DLD1 (cell line): Measurements from ENCODE around the gene ZNF350.
"Not testable (repeated sequence)": the region's sequence is repeated elsewhere in the genome, so short reads cannot be mapped to it uniquely, and the experiment has no call there.

Experiments
- in situ Hi-C: cut with HindIII; loops from 2 replicates; pipeline ENCODE4 v1.10.0; 2017; ENCODE audit warnings: low sequenced_read_pairs

Gene ZNF350

GRCh38 chr19:51975787-51976186, 10.9 kb downstream of the ZNF350 start:
- in situ Hi-C loops = not testable (repeated sequence)

DNA sequence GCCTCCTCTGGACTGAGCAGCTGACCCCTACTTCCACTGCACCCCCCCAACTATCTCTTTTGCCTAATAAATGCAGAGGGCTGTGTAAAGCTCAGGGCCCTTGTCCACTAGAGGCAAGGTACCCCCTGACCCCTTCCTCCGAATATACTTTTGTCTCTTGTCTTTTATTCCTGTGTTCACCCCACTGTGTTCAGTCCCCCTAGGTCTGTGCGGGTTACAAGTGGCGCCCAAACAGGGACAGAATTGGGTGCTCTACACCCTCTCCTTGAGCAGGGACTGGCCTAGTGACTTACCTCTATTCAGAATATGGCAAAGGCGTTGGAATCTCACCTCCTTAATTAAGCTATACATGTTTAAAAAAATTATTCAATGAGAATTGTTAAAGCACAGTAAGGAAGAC, 15.0 kb downstream of the ZNF350 start:
- in situ Hi-C loops = no loop called here

GRCh38 chr19:51970718-51971117, 15.9 kb downstream of the ZNF350 start:
- in situ Hi-C loops = no loop called here

GRCh38 chr19:51965583-51965982, 21.1 kb downstream of the ZNF350 start:
- in situ Hi-C loops = no loop called here

DNA sequence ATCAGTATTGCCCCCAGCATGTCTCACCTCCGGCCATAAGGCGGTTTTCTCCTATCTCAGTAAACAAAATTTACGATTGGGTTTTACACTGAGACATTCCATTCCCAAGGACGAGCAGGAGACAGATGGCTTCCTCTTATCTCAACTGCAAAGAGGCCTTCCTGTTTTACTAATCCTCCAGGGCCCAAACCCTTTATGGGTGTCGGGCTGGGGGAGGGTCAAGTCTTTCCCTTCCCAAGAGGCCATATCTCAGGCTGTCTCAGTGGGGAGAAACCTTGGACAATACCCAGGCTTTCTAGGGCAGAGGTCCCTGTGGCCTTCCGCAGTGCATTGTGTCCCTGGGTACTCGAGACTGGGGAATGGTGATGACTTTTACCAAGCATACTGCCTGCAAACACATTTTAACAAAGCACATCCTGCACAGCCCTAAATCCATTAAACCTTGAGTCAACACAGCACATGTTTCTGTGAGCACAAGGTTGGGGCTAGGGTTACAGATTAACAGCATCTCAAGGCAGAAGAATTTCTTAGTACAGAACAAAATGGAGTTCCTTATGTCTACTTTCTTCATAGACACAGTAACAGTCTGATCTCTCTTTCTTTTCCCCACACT, 25.9 kb downstream of the ZNF350 start:
- in situ Hi-C loops = not testable (repeated sequence)

DNA sequence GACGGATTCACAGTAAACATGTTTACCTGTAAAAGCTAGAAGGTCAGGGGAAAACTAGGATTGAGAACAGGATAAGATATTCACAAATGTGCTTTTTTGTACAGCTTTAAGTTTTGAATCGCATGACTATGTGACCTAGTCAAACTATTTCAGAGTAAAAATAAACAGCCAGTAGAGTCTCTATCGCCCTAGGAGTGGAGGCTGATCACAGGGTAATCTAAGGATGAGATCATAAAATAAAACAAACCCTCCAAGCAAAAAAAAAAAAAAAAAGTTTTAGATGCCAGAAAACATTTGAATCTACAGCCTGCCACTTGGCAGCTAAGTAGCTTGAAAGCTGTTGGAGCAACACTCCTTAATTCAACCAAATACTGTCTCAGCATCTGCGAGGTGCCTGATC, 26.8 kb downstream of the ZNF350 start:
- in situ Hi-C loops = no loop called here

GRCh38 chr19:51957846-51958245, 28.8 kb downstream of the ZNF350 start:
- in situ Hi-C loops = not testable (repeated sequence)

GRCh38 chr19:51948975-51949374, 37.7 kb downstream of the ZNF350 start:
- in situ Hi-C loops = no loop called here

GRCh38 chr19:51946602-51947001, 40.0 kb downstream of the ZNF350 start:
- in situ Hi-C loops = no loop called here

GRCh38 chr19:51944798-51945552, 41.7 kb downstream of the ZNF350 start:
- in situ Hi-C loops = no loop called here

DNA sequence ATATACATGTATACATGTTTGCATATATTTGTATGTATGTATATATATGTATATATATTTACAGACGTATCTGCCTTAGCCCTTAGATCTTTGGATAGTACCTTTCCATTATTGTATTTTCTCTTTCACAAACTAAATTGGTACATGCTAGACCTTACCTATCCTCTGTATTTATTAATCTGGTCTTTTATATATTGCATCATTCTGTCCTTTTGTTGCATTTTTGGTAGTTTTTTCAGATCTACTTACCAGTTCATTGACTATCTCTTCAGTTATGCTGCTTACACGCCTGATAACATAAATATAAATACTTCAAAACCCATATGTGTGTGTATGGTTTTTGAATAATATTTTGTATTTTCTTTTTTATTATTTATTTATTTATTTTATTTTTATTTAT, 47.7 kb downstream of the ZNF350 start:
- in situ Hi-C loops = no loop called here

- in situ Hi-C loops = no loop called here
These were observed 54.7 kb downstream of the ZNF350 start for GRCh38 chr19:51931921-51932320.

DNA sequence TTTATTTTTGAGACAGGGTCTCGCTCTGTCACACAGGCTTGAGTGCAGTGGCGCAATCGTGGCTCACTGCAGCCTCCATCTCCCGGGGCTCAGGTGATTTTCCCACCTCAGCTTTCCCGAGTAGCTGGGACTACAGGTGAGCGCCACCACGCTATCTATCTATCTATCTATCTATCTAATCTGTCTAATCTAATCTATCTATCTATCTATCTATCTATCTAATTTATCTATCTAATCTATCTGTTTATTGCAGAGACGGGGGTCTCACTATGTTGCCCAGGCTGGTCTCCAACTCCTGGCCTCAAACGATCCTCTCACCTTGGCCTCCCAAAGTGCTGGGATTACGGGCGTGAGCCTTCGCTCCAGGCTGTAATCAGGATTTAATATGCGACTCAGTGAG, 58.8 kb downstream of the ZNF350 start:
- in situ Hi-C loops = no loop called here

- in situ Hi-C loops = no loop called here
These were observed 59.6 kb downstream of the ZNF350 start, which contains the start of gene ZNF613 for GRCh38 chr19:51926784-51927741. Gene ZNF613 (plus strand): TSS chr19:51927472. CDS start chr19:51936221, 8,749 bp downstream.

GRCh38 chr19:51926426-51926783, 60.2 kb downstream of the ZNF350 start:
- in situ Hi-C loops = no loop called here

- in situ Hi-C loops = no loop called here
These were observed 64.7 kb downstream of the ZNF350 start for GRCh38 chr19:51921949-51922348.

- in situ Hi-C loops = no loop called here
These were observed 67.0 kb downstream of the ZNF350 start for GRCh38 chr19:51919606-51920005.

- in situ Hi-C loops = no loop called here
These were observed 70.5 kb downstream of the ZNF350 start for GRCh38 chr19:51916167-51916566.

GRCh38 chr19:51915324-51915867, 71.2 kb downstream of the ZNF350 start:
- in situ Hi-C loops = no loop called here
